C4-2B (cell line): ENCODE measurements around the gene KRT12.

Experiments used
- ZFX ChIP-seq: fragments of 450-650 bp; IDR thresholded peaks from 2 replicates; pipeline ENCODE4 v1.6.1; 2017
- TF ChIP-seq, protein P1 (sequence below): fragments of 450-650 bp; conservative IDR thresholded peaks from 2 replicates; pipeline ENCODE4 v1.5.1; 2017; ENCODE audit warnings: mild to moderate bottlenecking

- TF ChIP-seq, protein P1, sequence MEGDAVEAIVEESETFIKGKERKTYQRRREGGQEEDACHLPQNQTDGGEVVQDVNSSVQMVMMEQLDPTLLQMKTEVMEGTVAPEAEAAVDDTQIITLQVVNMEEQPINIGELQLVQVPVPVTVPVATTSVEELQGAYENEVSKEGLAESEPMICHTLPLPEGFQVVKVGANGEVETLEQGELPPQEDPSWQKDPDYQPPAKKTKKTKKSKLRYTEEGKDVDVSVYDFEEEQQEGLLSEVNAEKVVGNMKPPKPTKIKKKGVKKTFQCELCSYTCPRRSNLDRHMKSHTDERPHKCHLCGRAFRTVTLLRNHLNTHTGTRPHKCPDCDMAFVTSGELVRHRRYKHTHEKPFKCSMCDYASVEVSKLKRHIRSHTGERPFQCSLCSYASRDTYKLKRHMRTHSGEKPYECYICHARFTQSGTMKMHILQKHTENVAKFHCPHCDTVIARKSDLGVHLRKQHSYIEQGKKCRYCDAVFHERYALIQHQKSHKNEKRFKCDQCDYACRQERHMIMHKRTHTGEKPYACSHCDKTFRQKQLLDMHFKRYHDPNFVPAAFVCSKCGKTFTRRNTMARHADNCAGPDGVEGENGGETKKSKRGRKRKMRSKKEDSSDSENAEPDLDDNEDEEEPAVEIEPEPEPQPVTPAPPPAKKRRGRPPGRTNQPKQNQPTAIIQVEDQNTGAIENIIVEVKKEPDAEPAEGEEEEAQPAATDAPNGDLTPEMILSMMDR = no peak
- no peak for TF ChIP-seq ZFX
Measured at GRCh38 chr17:40830085-40830776, 36.8 kb downstream of the KRT12 start.
